Fibroblast of the aortic adventitia (primary cell): ENCODE data around the gene AHNAK2. TPM values are rescaled to one million over a fixed set of nuclear protein-coding genes. Genes with fewer than 3 reads are reported as not detected.

Source experiments
- DNase-seq: peaks from one replicate; pipeline ENCODE4 v3.0.0-alpha.2; 2010; ENCODE audit warnings: low read depth
- H3K4me3 ChIP-seq: 2 replicates; pipeline ENCODE4 v1.5.1; 2011; ENCODE audit warnings: low read depth, mild to moderate bottlenecking, control low read depth, low read length, moderate library complexity
- CTCF ChIP-seq: IDR thresholded peaks from 2 replicates; pipeline ENCODE4 v1.5.1; 2011; ENCODE audit warnings: mild to moderate bottlenecking, low read length, control low read depth, inconsistent platforms; ENCODE audit not compliant: insufficient read depth
- total RNA-seq: library from RNA; depleted of rRNA; stranded (reverse); fragments of >200 nt; gene quantifications from 2 replicates; pipeline ENCODE4 v1.2.3, GENCODE V29; 2012; ENCODE audit warnings: low replicate concordance

The AHNAK2 gene
- total RNA-seq, 1 donor, result 164 TPM

- no peak overlapping the region for H3K4me3 ChIP-seq
- no peak for DNase-seq
- no peak for TF ChIP-seq CTCF
Observed at GRCh38 chr14:104889375-104889757, 88.8 kb downstream of the AHNAK2 start.

- DNase-seq, result no peak
- TF ChIP-seq CTCF, result no peak
- no peak overlapping the region for H3K4me3 ChIP-seq
Observed at GRCh38 chr14:104888489-104889374, 89.4 kb downstream of the AHNAK2 start.

- no peak for TF ChIP-seq CTCF
- no peak for DNase-seq
- H3K4me3 ChIP-seq, result no peak overlapping the region
Observed at GRCh38 chr14:104887623-104888488, 90.3 kb downstream of the AHNAK2 start.

Other genes with a start within 250 kb of the AHNAK2 start
- 79.4 and 87.3 TPM in 2 replicates for gene SIVA1, start 225.2 kb downstream of the AHNAK2 start, total RNA-seq
- gene AKT1, start 182.6 kb downstream of the AHNAK2 start, total RNA-seq, result 93.1 and 127 TPM in 2 replicates
- 2.5 and 5.0 TPM in 2 replicates for gene ZBTB42, start 177.3 kb downstream of the AHNAK2 start, total RNA-seq
- gene CEP170B, start 113.1 kb downstream of the AHNAK2 start, total RNA-seq, result 8.2 and 18.2 TPM in 2 replicates
- gene PLD4, start 53.5 kb downstream of the AHNAK2 start, total RNA-seq, result 0.09 and 0.16 TPM in 2 replicates
- gene CLBA1, start 7.4 kb upstream of the AHNAK2 start, total RNA-seq, result 2.8 and 8.0 TPM in 2 replicates
- 4.0 and 41.1 TPM in 2 replicates for gene CDCA4, start 42.7 kb upstream of the AHNAK2 start, total RNA-seq
- 0.09 and 0.16 TPM in 2 replicates for gene GPR132, start 87.1 kb upstream of the AHNAK2 start, total RNA-seq
- gene JAG2, start 190.4 kb upstream of the AHNAK2 start, total RNA-seq, result 0.63 and 3.1 TPM in 2 replicates
- gene NUDT14, start 202.9 kb upstream of the AHNAK2 start, total RNA-seq, result 11.7 and 25.3 TPM in 2 replicates